Left hindlimb (tissue), 1 donor: ENCODE measurements around the gene MAP3K9.

ENCODE experiments used
- DNase-seq: peaks from one replicate; pipeline ENCODE4 v3.0.0-alpha.2; 2018

The MAP3K9 gene

DNA sequence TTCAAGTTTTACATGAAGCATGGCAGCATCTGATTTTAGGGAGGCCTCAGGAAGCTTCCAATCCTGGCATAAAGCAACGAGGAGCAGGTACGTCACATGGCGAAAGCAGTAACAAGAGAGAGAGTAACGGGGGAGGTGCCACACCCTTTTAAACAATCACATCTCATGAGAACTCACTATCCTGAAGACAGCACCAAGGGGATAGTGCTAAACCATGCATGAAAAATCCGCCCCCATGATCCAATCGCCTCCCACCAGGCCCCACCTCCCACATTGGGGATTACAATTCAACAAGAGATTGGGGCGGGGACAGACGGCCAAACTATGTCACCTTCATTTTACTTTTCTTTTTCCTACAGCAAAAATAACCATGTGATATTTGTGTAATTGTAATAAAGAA, 7.2 kb upstream of the MAP3K9 start:
- no peak for DNase-seq

DNA sequence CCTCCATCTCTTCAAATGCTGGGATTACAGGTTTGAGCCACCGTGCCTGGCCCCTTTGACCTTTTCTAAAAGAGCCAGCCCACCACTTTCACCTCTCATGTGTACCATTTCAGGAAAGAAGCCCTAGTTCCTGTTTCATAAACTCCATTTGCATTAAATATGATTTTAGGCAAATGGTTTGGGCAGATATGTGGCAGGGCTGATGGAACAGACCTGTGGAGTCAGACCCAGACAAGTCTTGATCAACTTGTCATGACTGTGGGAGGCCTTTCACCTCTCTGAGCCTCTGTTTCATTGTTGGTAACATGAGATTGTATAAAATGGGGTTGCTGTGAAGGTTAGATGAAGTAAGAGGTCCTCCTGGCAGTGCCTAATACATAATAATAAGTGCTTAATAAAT, 5.2 kb upstream of the MAP3K9 start:
- DNase-seq: no peak

GRCh38 chr14:70812124-70812818, 3.0 kb upstream of the MAP3K9 start:
- no peak for DNase-seq

DNA sequence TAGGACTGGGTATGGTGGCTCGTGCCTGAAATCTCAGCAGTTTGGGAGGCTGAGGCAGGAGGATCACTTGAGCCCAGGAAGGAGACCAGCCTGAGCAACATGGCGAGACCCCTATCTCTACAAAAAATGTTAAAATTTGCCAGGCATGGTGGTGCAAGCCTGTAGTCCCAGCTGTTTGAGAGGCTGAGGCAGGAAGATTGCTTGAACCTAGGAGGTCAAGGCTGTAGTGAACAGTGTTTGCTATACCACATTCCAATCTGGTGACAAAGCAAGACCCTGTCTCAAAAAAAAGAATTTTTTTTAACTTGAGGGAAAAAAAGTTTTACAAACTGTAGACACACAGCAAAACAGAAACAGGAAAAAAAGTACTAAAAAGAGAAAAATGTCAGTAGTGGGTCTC, 2.3 kb upstream of the MAP3K9 start:
- no peak for DNase-seq

DNA sequence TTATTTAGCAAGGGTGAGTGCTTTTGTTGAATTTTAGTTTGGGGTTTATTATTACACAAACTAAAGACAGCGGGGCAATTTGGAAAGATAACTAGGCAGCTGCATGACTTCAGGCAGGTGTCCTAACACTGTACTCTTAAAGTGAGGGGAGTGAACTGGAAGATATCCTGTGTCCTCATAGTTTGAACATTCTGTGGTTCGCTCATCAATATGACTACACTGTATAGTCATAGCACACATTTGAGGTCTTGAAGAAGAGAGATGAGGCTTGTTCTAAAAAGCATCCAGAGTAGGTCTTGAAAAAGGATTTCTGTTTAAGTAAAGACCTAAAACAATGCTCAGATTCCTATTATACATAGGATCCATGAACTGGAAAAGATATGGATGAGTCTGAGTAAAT, 1.7 kb upstream of the MAP3K9 start:
- no peak for DNase-seq

- DNase-seq: no peak
Measured at GRCh38 chr14:70810621-70811020, 1.3 kb upstream of the MAP3K9 start.

DNA sequence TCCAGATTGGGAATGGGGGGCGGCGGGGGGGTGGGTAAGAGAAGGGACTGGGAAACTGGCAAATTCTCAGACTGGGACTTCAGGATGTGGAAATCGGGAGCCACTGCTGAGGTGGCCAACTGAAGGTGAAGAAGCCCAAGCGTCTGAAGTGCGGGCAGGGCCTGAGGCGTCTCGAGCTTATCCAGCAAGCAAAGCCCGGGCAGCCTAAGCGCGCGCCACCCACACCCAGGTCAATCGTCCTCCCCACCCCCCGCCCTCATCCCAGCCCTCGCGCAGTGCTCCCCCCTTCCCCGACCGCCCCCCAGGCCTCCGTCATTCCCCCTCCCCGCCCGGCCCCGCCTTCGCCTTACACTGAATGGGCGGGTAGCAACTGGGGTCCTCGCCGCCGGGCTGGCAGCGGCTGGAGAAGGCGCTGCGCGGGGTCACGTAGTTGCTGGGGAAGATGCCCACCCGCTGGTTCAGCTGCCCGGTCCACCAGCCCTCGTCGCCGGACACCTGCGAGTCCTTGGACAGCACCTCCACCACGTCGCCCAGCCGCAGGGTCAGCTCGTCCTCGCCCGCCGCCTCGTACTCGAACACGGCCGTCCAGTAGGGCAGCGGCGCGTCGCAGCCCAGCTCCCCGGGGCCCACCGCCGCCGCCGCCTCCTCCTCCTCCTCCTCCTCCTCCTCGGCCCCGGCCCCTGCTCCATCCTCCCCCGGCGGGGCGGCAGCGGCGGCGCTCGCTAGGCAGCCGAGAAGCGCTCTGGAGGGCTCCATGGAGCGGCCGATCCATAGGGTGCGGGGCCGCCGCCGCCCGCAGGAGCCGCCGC, 693 bp downstream of the MAP3K9 start:
- no peak for DNase-seq

- no peak for DNase-seq
Measured at GRCh38 chr14:70807898-70808415, 1.4 kb downstream of the MAP3K9 start.

- no peak for DNase-seq
Measured at GRCh38 chr14:70804556-70805162, 4.7 kb downstream of the MAP3K9 start.

GRCh38 chr14:70803321-70804310, 5.7 kb downstream of the MAP3K9 start:
- DNase-seq: no peak

GRCh38 chr14:70802379-70802778, 6.9 kb downstream of the MAP3K9 start:
- no peak for DNase-seq

GRCh38 chr14:70801836-70802235, 7.5 kb downstream of the MAP3K9 start:
- DNase-seq: no peak

DNA sequence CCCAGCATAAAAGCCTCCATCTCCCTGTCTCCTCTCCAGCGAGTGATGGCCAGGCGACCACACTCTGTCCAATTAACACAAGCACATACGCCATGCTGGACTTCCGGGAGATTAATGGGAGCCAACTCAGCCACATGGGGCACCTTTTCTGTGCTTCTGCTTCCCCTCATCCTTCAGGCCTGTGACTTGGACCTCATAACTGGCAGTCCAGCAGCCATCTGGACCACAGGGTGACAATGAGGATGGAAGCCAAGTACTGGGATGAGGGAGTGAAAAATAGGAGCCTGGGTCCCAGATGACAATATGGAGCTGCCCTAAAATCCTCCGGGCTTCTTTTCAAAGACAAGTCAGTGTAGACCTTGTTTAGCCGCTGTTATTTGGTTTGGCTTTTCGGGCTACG, 12.8 kb downstream of the MAP3K9 start:
- DNase-seq: no peak

DNA sequence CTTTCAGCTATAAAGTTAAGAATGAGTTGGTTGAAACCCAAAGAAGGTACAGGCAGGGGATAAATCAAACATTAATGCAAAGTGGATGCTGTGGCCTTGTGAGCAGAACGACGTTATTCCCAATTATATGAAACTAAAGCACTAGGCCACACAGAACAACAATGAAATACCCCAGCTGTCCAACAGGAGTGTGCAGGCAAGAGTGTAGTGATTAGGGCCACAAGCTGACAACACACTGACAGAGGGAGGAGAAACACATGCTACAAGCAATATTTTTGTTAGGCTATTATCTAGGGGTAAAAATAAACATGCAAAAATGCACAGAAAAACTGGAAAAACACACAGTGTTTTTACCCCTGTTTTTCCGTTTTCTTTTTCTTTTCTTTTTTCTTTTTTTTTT, 15.0 kb downstream of the MAP3K9 start:
- DNase-seq: no peak

DNA sequence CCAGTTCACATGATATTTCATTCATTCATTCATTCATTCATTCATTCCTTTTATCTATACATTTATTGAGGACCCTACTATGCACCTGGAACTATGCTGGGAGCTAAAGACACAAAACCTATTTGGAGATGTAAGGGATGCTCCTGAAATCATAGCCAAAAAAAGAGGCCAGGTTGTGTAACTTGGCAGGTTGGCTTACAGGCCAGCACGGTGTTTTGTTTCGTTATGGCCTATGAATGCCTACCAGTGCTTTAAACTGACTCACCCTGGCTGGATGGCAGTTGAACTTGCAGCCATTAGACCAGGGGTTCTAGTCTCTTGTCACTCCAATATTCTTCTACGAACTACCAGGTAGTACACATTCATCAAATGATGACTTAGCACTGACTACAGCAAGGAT, 15.7 kb downstream of the MAP3K9 start:
- DNase-seq: no peak

- DNase-seq: no peak
Measured at GRCh38 chr14:70792939-70793338, 16.4 kb downstream of the MAP3K9 start.

- DNase-seq: no peak
Measured at GRCh38 chr14:70791971-70792370, 17.3 kb downstream of the MAP3K9 start.

DNA sequence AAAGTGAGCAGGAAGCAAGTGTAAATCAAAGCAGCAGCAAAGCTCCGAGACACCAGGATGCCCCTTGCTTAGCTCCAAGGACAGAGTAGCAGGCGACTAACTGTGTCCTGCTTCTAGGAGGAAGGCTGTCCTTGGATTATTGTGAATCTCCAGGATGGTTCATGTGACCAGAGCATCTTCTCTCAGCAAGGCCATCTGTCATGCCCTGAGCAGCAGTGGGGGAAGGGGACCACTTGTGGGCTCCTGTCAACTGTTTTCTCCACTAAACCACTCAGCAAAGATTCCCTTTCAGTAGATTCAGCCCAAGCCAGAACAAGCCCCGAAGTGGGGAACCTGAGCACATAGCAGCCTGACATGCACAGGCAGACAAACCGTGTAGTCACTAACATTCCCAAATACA, 19.4 kb downstream of the MAP3K9 start:
- no peak for DNase-seq

DNA sequence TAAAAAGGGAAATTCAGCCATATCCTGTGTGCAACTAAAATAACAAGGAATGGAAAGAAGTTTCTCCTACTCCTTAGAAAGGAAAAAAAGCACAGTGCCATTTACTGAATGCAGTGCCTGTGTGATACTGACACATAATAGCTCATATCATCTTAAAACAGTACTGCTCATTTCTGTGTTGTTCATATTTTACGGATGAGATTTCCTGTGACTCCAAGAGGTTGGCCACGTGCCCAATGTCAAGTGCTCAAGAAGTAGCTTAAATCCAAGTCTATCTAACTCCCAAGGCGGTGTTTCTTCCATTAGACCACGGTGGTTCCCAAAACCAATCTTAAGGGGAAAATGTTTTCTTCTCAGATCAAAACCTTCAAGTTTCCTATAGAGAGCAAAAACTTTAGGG, 20.0 kb downstream of the MAP3K9 start:
- no peak for DNase-seq

- DNase-seq: no peak
Measured at GRCh38 chr14:70788898-70789297, 20.4 kb downstream of the MAP3K9 start.

GRCh38 chr14:70785556-70785955, 23.8 kb downstream of the MAP3K9 start:
- DNase-seq: no peak

GRCh38 chr14:70784886-70785285, 24.4 kb downstream of the MAP3K9 start:
- DNase-seq: no peak

GRCh38 chr14:70782361-70782760, 27.0 kb downstream of the MAP3K9 start:
- DNase-seq: no peak
